DND-41 (cell line): Measurements from ENCODE around the gene PRTG.

Source experiments
- ATAC-seq: fragments of 200-7000 bp; cut with Tn5 transposase; 3 replicates; pipeline ENCODE4 v1.9.1; 2021; ENCODE audit warnings: low read depth; ENCODE audit not compliant: insufficient read depth
- DNase-seq: peaks from one replicate; pipeline ENCODE4 v3.0.0-alpha.2; 2020
- H2AFZ ChIP-seq: 2 replicates; pipeline ENCODE4 v1.6.0; 2012; ENCODE audit warnings: low read depth, low read length
- H3K27ac ChIP-seq: 2 replicates; pipeline ENCODE4 v1.5.1; 2012; ENCODE audit warnings: low read length, inconsistent platforms
- H3K27me3 ChIP-seq: fragments of 200-600 bp; sonication (generic); 2 replicates; pipeline ENCODE4 v1.6.0; 2012; ENCODE audit warnings: low read length, mild to moderate bottlenecking, inconsistent platforms; ENCODE audit not compliant: insufficient read depth, poor library complexity
- H3K36me3 ChIP-seq: 2 replicates; pipeline ENCODE4 v1.5.1; 2012; ENCODE audit warnings: low read length, inconsistent platforms; ENCODE audit not compliant: insufficient read depth
- H3K4me1 ChIP-seq: 2 replicates; pipeline ENCODE4 v1.5.1; 2012; ENCODE audit warnings: mild to moderate bottlenecking, low read length; ENCODE audit not compliant: insufficient read depth
- H3K4me2 ChIP-seq: 2 replicates; pipeline ENCODE4 v1.6.0; 2012; ENCODE audit warnings: mild to moderate bottlenecking, moderate library complexity, low read length, inconsistent platforms; ENCODE audit not compliant: insufficient read depth
- H3K4me3 ChIP-seq, 2 experiments: fragments of 200-600 bp in 1 of 2; shearing (Covaris generic) in 1 of 2; 2 replicates each; pipeline ENCODE4 v1.5.1; 2012 to 2016; ENCODE audit warnings: inconsistent platforms in 2 of 2, low read length in 2 of 2, mild to moderate bottlenecking in 2 of 2, low read depth in 1 of 2, moderate library complexity in 1 of 2
- H3K79me2 ChIP-seq: 2 replicates; pipeline ENCODE4 v1.6.0; 2012; ENCODE audit warnings: low read length, inconsistent platforms; ENCODE audit not compliant: insufficient read depth
- H3K9ac ChIP-seq: 2 replicates; pipeline ENCODE4 v1.6.0; 2012; ENCODE audit warnings: low read depth, mild to moderate bottlenecking, inconsistent platforms, low read length, moderate library complexity
- H3K9me3 ChIP-seq: 2 replicates; pipeline ENCODE4 v1.5.1; 2012; ENCODE audit warnings: low read length, moderate library complexity, mild to moderate bottlenecking, inconsistent platforms; ENCODE audit not compliant: insufficient read depth, severe bottlenecking
- H4K20me1 ChIP-seq: 2 replicates; pipeline ENCODE4 v1.6.0; 2012; ENCODE audit warnings: low read length; ENCODE audit not compliant: insufficient read depth
- EZH2 ChIP-seq: IDR thresholded peaks from 3 replicates; pipeline ENCODE4 v1.6.1; 2012; ENCODE audit warnings: borderline replicate concordance, low read depth, mild to moderate bottlenecking, moderate library complexity, low read length, inconsistent platforms; ENCODE audit not compliant: severe bottlenecking
- TF ChIP-seq, protein P1 (sequence below): IDR thresholded peaks from 2 replicates; pipeline ENCODE4 v1.5.1; 2012; ENCODE audit warnings: borderline replicate concordance, low read length, moderate library complexity, mild to moderate bottlenecking; ENCODE audit not compliant: poor library complexity, severe bottlenecking; ENCODE audit errors: extremely low read depth

Gene PRTG

DNA sequence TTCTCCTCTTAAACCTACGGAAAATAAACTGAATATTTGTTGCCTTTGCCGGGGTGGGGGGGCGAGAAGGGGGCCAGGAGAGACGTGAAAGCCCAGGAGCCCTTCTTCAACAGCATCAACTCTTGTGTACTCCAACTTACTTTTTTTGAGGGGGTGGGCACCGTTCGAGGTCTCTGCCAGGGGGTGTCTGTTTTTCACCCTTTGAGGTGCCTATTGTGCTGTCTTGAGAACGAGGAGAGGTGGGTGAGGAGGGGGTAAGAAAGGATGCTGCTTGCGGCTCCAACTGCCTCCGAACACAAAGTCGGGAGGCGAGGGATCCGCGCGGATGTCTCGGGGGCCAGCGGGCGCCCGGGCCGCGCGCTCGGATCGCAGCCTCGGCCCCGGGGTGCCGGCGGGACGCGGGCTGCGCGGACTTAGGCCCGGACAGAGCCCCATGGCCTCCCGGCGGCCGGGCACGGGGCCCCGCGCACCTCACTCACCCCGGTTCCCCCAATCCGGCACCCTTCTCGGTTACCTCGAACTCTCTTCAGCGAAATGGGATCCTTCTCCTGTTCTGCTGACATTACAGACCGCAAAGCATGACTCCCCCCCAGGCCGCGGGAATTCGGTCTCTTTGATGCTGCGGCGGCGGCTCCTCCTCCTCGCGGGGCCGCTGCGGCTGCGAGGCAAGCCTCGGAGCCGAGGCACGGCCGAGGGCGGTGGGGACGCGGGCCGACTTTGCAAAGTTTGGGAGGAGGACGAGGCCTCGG is 155.5 kb downstream of the PRTG start:
- TF ChIP-seq, protein P1, sequence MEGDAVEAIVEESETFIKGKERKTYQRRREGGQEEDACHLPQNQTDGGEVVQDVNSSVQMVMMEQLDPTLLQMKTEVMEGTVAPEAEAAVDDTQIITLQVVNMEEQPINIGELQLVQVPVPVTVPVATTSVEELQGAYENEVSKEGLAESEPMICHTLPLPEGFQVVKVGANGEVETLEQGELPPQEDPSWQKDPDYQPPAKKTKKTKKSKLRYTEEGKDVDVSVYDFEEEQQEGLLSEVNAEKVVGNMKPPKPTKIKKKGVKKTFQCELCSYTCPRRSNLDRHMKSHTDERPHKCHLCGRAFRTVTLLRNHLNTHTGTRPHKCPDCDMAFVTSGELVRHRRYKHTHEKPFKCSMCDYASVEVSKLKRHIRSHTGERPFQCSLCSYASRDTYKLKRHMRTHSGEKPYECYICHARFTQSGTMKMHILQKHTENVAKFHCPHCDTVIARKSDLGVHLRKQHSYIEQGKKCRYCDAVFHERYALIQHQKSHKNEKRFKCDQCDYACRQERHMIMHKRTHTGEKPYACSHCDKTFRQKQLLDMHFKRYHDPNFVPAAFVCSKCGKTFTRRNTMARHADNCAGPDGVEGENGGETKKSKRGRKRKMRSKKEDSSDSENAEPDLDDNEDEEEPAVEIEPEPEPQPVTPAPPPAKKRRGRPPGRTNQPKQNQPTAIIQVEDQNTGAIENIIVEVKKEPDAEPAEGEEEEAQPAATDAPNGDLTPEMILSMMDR: no peak
- no peak for TF ChIP-seq EZH2
- peak; percentile 41 for DNase-seq
- H3K4me2 ChIP-seq: peak overlapping the region; percentile 56; the same call in 1 of the 2 replicates

GRCh38 chr15:55586808-55587207 is 156.1 kb downstream of the PRTG start:
- no peak overlapping the region for H3K4me2 ChIP-seq

More for the DNA sequence above, 155.5 kb downstream of the PRTG start:
- Histone ChIP-seq H3K79me2 (no peaks in the 10 kb centered on the region), H2AFZ (no peak overlapping the region), H3K4me3 (0 out of 4 replicates have a peak overlapping the region, but pooled peaks of 1 of the 2 experiments have one; percentile 12), H4K20me1 (no peaks in the 10 kb centered on the region), H3K27ac (no peak overlapping the region), H3K9ac (no peak overlapping the region), H3K4me1 (no peaks in the 10 kb centered on the region), H3K36me3 (no peaks in the 10 kb centered on the region), H3K9me3 (no peaks in the 10 kb centered on the region), H3K27me3 (peaks cover 15% of the 10 kb centered on the region)
- ATAC-seq: peak; percentile 65

GRCh38 chr15:55576943-55577342 is 166.0 kb downstream of the PRTG start:
- TF ChIP-seq, protein P1: no peak
- no peak for TF ChIP-seq EZH2
- H2AFZ ChIP-seq: no peak overlapping the region

More at GRCh38 chr15:55586808-55587207, 156.1 kb downstream of the PRTG start:
- no peak for TF ChIP-seq EZH2
- TF ChIP-seq, protein P1: no peak
- Histone ChIP-seq H3K4me1 (no peaks in the 10 kb centered on the region), H3K27me3 (peaks cover 15% of the 10 kb centered on the region), H3K79me2 (no peaks in the 10 kb centered on the region), H4K20me1 (no peaks in the 10 kb centered on the region), H3K9me3 (no peaks in the 10 kb centered on the region), H3K4me3 (no peak overlapping the region), H3K9ac (no peak overlapping the region), H3K27ac (no peak overlapping the region), H2AFZ (no peak overlapping the region), H3K36me3 (no peaks in the 10 kb centered on the region)
- ATAC-seq: no peak
- no peak for DNase-seq

More at GRCh38 chr15:55576943-55577342, 166.0 kb downstream of the PRTG start:
- ATAC-seq: no peak
- Histone ChIP-seq H3K9ac (no peak overlapping the region), H4K20me1 (no peaks in the 10 kb centered on the region), H3K79me2 (no peaks in the 10 kb centered on the region), H3K4me3 (no peak overlapping the region), H3K27me3 (no peaks in the 10 kb centered on the region), H3K4me1 (no peaks in the 10 kb centered on the region), H3K9me3 (no peaks in the 10 kb centered on the region), H3K36me3 (no peaks in the 10 kb centered on the region), H3K27ac (no peak overlapping the region), H3K4me2 (no peak overlapping the region)
- DNase-seq: no peak
